LNCaP clone FGC (cell line): ENCODE data around the gene VIT.
A peak's percentile ranks its signal among the peaks of the same experiment; 100 is the strongest.

Source experiments
- DNase-seq: peaks from one replicate; pipeline ENCODE4 v3.0.0-alpha.2; 2011; ENCODE audit warnings: low read depth
- H3K4me3 ChIP-seq: 2 replicates; pipeline ENCODE4 v1.5.1; 2011; ENCODE audit warnings: mild to moderate bottlenecking, low read depth, low read length, control low read depth
- CTCF ChIP-seq: IDR thresholded peaks from 2 replicates; pipeline ENCODE4 v1.5.1; 2012; ENCODE audit warnings: mild to moderate bottlenecking; ENCODE audit not compliant: control insufficient read depth, insufficient read depth; ENCODE audit errors: extremely low read depth

The VIT gene

GRCh38 chr2:36773947-36774346, 77.4 kb downstream of the VIT start:
- no peak for DNase-seq
- no peak overlapping the region for H3K4me3 ChIP-seq
- no peak for TF ChIP-seq CTCF

GRCh38 chr2:36775261-36775660, 78.8 kb downstream of the VIT start:
- no peak for TF ChIP-seq CTCF
- no peak for DNase-seq
- no peak overlapping the region for H3K4me3 ChIP-seq

- TF ChIP-seq CTCF = no peak
- no peak overlapping the region for H3K4me3 ChIP-seq
- no peak for DNase-seq
These were observed 79.3 kb downstream of the VIT start for GRCh38 chr2:36775806-36776205.

- no peak for TF ChIP-seq CTCF
- no peak for DNase-seq
- H3K4me3 ChIP-seq = no peak overlapping the region
These were observed 80.8 kb downstream of the VIT start for GRCh38 chr2:36777272-36777671.

- no peak overlapping the region for H3K4me3 ChIP-seq
- TF ChIP-seq CTCF = peak; percentile 24; the same call in 1 of the 2 replicates
- DNase-seq = no peak
These were observed 81.3 kb downstream of the VIT start for GRCh38 chr2:36777788-36778187.

- TF ChIP-seq CTCF = no peak
- no peak for DNase-seq
- H3K4me3 ChIP-seq = no peak overlapping the region
These were observed 83.0 kb downstream of the VIT start for GRCh38 chr2:36779462-36779861.

GRCh38 chr2:36780231-36780839, 83.8 kb downstream of the VIT start:
- no peak overlapping the region for H3K4me3 ChIP-seq

More at GRCh38 chr2:36780231-36780839, 83.8 kb downstream of the VIT start:
- peak; percentile 41 for DNase-seq
- TF ChIP-seq CTCF = peak; percentile 73
